HepG2 (cell line): ENCODE data around the gene ARL15. TPM values are rescaled to one million over a fixed set of nuclear protein-coding genes. Genes with fewer than 3 reads are reported as not detected.

Experiments used
- ATAC-seq: fragments of 200-7000 bp; cut with Tn5 transposase; 3 replicates; pipeline ENCODE4 v1.9.1; 2020; ENCODE audit warnings: mild to moderate bottlenecking, moderate library complexity
- BruUV-seq: library from RNA; stranded (reverse); fragments of 400-500 nt; replicated peaks from 2 replicates; lab custom pipeline; 2021; lab: Mats Ljungman, UMichigan
- CTCF ChIA-PET: fragments of 300-600 bp; formaldehyde crosslinking; extraction: SDS; loops from one replicate; lab custom pipeline; 2021; ENCODE audit warnings: low total read pairs, inconsistent platforms, low intra/inter-chr PET ratio; lab: Yijun Ruan, JAX
- POLR2A ChIA-PET: fragments of 350-600 bp; sonication (Branson Sonifier 250); formaldehyde crosslinking; loops from one replicate; lab custom pipeline; 2020; ENCODE audit warnings: antibody characterized with exemption, inconsistent platforms; lab: Yijun Ruan, JAX
- DNase-seq: peaks from one replicate; pipeline ENCODE4 v3.0.0-alpha.2; 2015; ENCODE audit warnings: low spot score
- FAIRE-seq: peaks from 3 replicates; lab custom pipeline; 2011; peaks lifted over from hg19 to GRCh38; lab: Jason Lieb, UNC
- H2AFZ ChIP-seq: one replicate; pipeline ENCODE4 v1.6.1; 2011; ENCODE audit warnings: low read length, inconsistent platforms
- H3K27ac ChIP-seq: fragments of 300-600 bp; 3 replicates; pipeline ENCODE4 v1.8.0; 2011; ENCODE audit warnings: mixed run types, mild to moderate bottlenecking, mixed read lengths, low read length, inconsistent platforms; ENCODE audit not compliant: insufficient read depth; ENCODE audit errors: extremely low read length
- H3K27me3 ChIP-seq, 2 experiments: fragments of 200-600 bp in 1 of 2; 2 replicates in 1 of 2; 3 replicates in 1 of 2; pipeline versions ENCODE4 v1.6.0 to v1.8.0; 2011; ENCODE audit warnings: low read length in 2 of 2, mild to moderate bottlenecking in 2 of 2, moderate library complexity in 2 of 2, inconsistent platforms in 1 of 2; ENCODE audit not compliant: insufficient read depth in 2 of 2, control insufficient read depth in 1 of 2
- H3K36me3 ChIP-seq, 2 experiments: fragments of 200-600 bp in 1 of 2; replicated peaks in 1 of 2; 2 replicates in 1 of 2; 3 replicates in 1 of 2; pipeline versions ENCODE4 v1.5.1 to v1.8.0; 2011; ENCODE audit warnings: low read length in 2 of 2, inconsistent platforms in 1 of 2; ENCODE audit not compliant: insufficient read depth in 2 of 2, control insufficient read depth in 1 of 2
- H3K4me1 ChIP-seq: 2 replicates; pipeline ENCODE4 v1.5.1; 2012; ENCODE audit warnings: low read length, inconsistent platforms; ENCODE audit not compliant: insufficient read depth
- H3K4me2 ChIP-seq: 2 replicates; pipeline ENCODE4 v1.6.0; 2011; ENCODE audit warnings: low read depth, low read length, inconsistent platforms
- H3K4me3 ChIP-seq, 3 experiments: fragments of 200-600 bp in 1 of 3; sonication (generic), shearing (Covaris generic) in 1 of 3; replicated peaks in 1 of 3; 2 replicates each; pipeline ENCODE4 v1.5.1; 2011 to 2016; ENCODE audit warnings: low read length in 3 of 3, inconsistent platforms in 2 of 3, low read depth in 2 of 3, mild to moderate bottlenecking in 2 of 3, control low read depth in 1 of 3, mixed read lengths in 1 of 3; ENCODE audit not compliant: insufficient read depth in 1 of 3
- H3K79me2 ChIP-seq: one replicate; pipeline ENCODE4 v1.6.1; 2011; ENCODE audit warnings: low read length, inconsistent platforms; ENCODE audit not compliant: insufficient read depth
- H3K9ac ChIP-seq: 2 replicates; pipeline ENCODE4 v1.6.0; 2011; ENCODE audit warnings: mild to moderate bottlenecking, low read depth, low read length, inconsistent platforms; ENCODE audit not compliant: insufficient read depth
- H3K9me3 ChIP-seq: 2 replicates; pipeline ENCODE4 v1.5.1; 2012; ENCODE audit warnings: mild to moderate bottlenecking, low read length
- H4K20me1 ChIP-seq: 2 replicates; pipeline ENCODE4 v1.6.0; 2011; ENCODE audit warnings: inconsistent platforms, mild to moderate bottlenecking, low read length, moderate library complexity; ENCODE audit not compliant: insufficient read depth
- AGO2 ChIP-seq: fragments of 200-400 bp; formaldehyde crosslinking; optimal IDR thresholded peaks from 2 replicates; pipeline ENCODE3; 2017; ENCODE audit warnings: mild to moderate bottlenecking, low read depth, low read length, moderate library complexity
- LCORL ChIP-seq, 2 experiments: fragments of 450-650 bp in 1 of 2; sonication (generic) in 1 of 2; formaldehyde crosslinking in 1 of 2; IDR thresholded peaks; 2 replicates each; pipeline versions ENCODE4 v1.5.0 to v1.6.1; 2017 to 2020; ENCODE audit warnings: antibody characterized with exemption in 1 of 2, missing genetic modification reagents in 1 of 2
- ZBED4 ChIP-seq: sonication (generic); formaldehyde crosslinking; IDR thresholded peaks from 2 replicates; pipeline ENCODE4 v1.4.0; 2020; ENCODE audit warnings: missing genetic modification reagents, borderline replicate concordance
- ZMAT5 ChIP-seq: sonication (generic); formaldehyde crosslinking; IDR thresholded peaks from 2 replicates; pipeline ENCODE4 v1.5.0; 2020; ENCODE audit warnings: mild to moderate bottlenecking, low read depth, missing genetic modification reagents, borderline replicate concordance
- ZNF335 ChIP-seq: sonication (generic); formaldehyde crosslinking; IDR thresholded peaks from 2 replicates; pipeline ENCODE4 v1.4.0; 2020; ENCODE audit warnings: missing genetic modification reagents
- WGBS: methylation state at CpG from one replicate; pipeline ENCODE4 v1.1.6; 2017; ENCODE audit warnings: low lambda C conversion rate; 5-methylcytosine and 5-hydroxymethylcytosine counted together
- in situ Hi-C: cut with HindIII; loops from 2 replicates; pipeline ENCODE4 v1.10.0; 2017; ENCODE audit warnings: low pct_unique_long_range_greater_than_20kb; ENCODE audit not compliant: extremely low pct_ligation_motif_present
- intact Hi-C: fragments of 100-400 bp; cut with micrococcal nuclease; formaldehyde crosslinking; loops from one replicate; pipeline ENCODE4 v1.10.0; 2022; ENCODE audit not compliant: unreplicated experiment
- polyA plus RNA-seq, 8 experiments: library from polyadenylated mRNA; depleted of rRNA in 3 of 8; stranded (reverse) in 7 of 8; unstranded in 1 of 8; fragments of >200 nt; fragmentation: Illumina TruSeq in 4 of 8; extraction: Trizol in 4 of 8; gene quantifications; 2 replicates each; pipeline versions ENCODE4 v1.2.1 to v1.2.3, GENCODE V29; 2011 to 2016; ENCODE audit warnings: low read depth in 4 of 8, missing spikeins in 1 of 8, mixed read lengths in 1 of 8; ENCODE audit not compliant: insufficient read depth in 1 of 8
- total RNA-seq, 5 experiments: library from RNA; depleted of rRNA; stranded (reverse); fragments of >200 nt; fragmentation: Illumina TruSeq; extraction: Trizol; gene quantifications; 2 replicates each; pipeline ENCODE4 v1.2.3, GENCODE V29; 2016; ENCODE audit warnings: low read depth in 1 of 5

Gene ARL15
- total and polyA plus RNA-seq, 2 of the 13 experiments (the other 11 are each of a cell fraction or from before 2014, with no cell fraction given): 2.5 to 7.7 TPM

- H3K9me3 ChIP-seq: no peaks in the 10 kb centered on the region
- ChIA-PET CTCF (no interaction called here), POLR2A (no interaction called here)
- intact Hi-C loops: no loop called here
- H3K9ac ChIP-seq: no peak overlapping the region
- no peaks in the 10 kb centered on the region for H4K20me1 ChIP-seq
- ATAC-seq (no peak), FAIRE-seq (no peak), DNase-seq (no peak)
- H3K27me3 ChIP-seq: no peaks in the 10 kb centered on the region
- no peaks in the 10 kb centered on the region for H3K79me2 ChIP-seq
- TF ChIP-seq ZBED4 (CRISPR knock-in tag): no peak
- no peak for TF ChIP-seq AGO2
- TF ChIP-seq ZNF335 (CRISPR knock-in tag): no peak
- no peak for TF ChIP-seq ZMAT5 (CRISPR knock-in tag)
- peak; percentile 15; the same call in 1 of the 2 replicates for TF ChIP-seq LCORL (IDR thresholded peaks at IDR 0.05)
- TF ChIP-seq LCORL (CRISPR knock-in tag; IDR thresholded peaks at IDR 0.05): no peak
- no peak overlapping the region for H2AFZ ChIP-seq
- H3K4me1 ChIP-seq: no peaks in the 10 kb centered on the region
- no peak overlapping the region for H3K27ac ChIP-seq
- in situ Hi-C loops: no loop called here
- no peaks in the 10 kb centered on the region for H3K36me3 ChIP-seq
- no peak overlapping the region for H3K4me3 ChIP-seq
- H3K4me2 ChIP-seq: no peak overlapping the region
- 80% methylated on average over 1 of the region's 1 CpG for WGBS
- no TSS peak for BruUV-seq
Measured at GRCh38 chr5:54093081-54093492, 217.3 kb downstream of the ARL15 start.
